NB4 (cell line): ENCODE results near the gene TUFM.
A peak's percentile ranks its signal among the peaks of the same experiment; 100 is the strongest.

Source experiments
- POLR2A ChIP-seq: IDR thresholded peaks from 2 replicates; pipeline ENCODE4 v1.6.1; 2011; ENCODE audit warnings: mild to moderate bottlenecking; ENCODE audit not compliant: insufficient read length; ENCODE audit errors: extremely low read depth
- TF ChIP-seq, protein P1 (sequence below): IDR thresholded peaks from one replicate; pipeline ENCODE4 v1.5.1; 2012; ENCODE audit warnings: low read depth, low read length

DNA sequence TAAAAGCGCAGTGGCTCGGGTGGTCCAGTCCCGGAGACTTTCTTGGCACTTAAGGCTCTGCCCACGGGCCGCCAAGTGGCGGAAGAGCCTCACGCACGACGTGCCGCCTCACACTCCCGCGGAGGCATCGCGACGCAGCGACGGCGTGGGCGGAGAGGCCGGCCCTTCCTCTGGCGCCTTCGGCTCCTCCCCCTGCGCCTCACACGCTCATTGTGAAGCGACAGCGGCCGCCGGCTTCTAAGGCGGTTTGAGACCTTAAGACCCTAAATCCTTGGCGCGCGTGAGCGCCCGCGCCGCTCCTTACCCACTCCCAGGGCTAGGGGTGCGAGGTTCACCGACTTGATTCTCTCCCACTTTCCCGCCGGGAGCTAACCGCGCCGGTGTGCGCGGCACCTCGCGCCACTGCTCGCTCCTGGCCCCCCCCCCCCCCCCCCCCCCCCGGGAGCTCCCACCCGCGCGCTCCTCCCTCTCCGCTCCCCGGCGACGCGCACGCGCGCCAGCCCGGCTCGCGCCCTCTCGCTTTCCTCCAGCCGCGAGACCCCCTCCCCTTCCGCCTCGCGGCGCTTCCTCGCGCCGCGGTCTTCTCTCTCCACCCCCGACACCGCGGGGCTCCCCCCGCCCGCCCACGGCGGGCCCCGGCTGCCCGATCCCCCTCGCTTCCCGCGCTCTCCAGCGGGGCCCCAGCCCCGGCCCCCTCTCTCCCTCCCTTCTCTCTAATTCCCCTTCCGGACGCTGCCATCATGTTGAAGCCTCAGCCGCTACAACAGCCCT lies 23.4 kb downstream of the TUFM start, which contains the start of gene ATXN2L:
- TF ChIP-seq, protein P1, sequence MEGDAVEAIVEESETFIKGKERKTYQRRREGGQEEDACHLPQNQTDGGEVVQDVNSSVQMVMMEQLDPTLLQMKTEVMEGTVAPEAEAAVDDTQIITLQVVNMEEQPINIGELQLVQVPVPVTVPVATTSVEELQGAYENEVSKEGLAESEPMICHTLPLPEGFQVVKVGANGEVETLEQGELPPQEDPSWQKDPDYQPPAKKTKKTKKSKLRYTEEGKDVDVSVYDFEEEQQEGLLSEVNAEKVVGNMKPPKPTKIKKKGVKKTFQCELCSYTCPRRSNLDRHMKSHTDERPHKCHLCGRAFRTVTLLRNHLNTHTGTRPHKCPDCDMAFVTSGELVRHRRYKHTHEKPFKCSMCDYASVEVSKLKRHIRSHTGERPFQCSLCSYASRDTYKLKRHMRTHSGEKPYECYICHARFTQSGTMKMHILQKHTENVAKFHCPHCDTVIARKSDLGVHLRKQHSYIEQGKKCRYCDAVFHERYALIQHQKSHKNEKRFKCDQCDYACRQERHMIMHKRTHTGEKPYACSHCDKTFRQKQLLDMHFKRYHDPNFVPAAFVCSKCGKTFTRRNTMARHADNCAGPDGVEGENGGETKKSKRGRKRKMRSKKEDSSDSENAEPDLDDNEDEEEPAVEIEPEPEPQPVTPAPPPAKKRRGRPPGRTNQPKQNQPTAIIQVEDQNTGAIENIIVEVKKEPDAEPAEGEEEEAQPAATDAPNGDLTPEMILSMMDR = no peak
- TF ChIP-seq POLR2A = peak; percentile 85
